Panc1 (cell line): ENCODE results near the gene VAMP5.

Experiments
- POLR2AphosphoS5 ChIP-seq: IDR thresholded peaks from 2 replicates; pipeline ENCODE4 v1.6.1; 2012; ENCODE audit warnings: mild to moderate bottlenecking, low read depth, low read length, moderate library complexity
- SIN3A ChIP-seq: IDR thresholded peaks from 2 replicates; pipeline ENCODE4 v1.6.1; 2012; ENCODE audit warnings: low read depth, mild to moderate bottlenecking, low read length, moderate library complexity, borderline replicate concordance; ENCODE audit not compliant: insufficient read depth
- TF ChIP-seq, protein P1 (sequence below): fragments of 450-650 bp; IDR thresholded peaks from 2 replicates; pipeline ENCODE4 v1.5.1; 2017; ENCODE audit warnings: mild to moderate bottlenecking

GRCh38 chr2:85590950-85591349, 6.7 kb downstream of the VAMP5 start:
- TF ChIP-seq POLR2AphosphoS5 (no peak), SIN3A (no peak)
- TF ChIP-seq, protein P1, sequence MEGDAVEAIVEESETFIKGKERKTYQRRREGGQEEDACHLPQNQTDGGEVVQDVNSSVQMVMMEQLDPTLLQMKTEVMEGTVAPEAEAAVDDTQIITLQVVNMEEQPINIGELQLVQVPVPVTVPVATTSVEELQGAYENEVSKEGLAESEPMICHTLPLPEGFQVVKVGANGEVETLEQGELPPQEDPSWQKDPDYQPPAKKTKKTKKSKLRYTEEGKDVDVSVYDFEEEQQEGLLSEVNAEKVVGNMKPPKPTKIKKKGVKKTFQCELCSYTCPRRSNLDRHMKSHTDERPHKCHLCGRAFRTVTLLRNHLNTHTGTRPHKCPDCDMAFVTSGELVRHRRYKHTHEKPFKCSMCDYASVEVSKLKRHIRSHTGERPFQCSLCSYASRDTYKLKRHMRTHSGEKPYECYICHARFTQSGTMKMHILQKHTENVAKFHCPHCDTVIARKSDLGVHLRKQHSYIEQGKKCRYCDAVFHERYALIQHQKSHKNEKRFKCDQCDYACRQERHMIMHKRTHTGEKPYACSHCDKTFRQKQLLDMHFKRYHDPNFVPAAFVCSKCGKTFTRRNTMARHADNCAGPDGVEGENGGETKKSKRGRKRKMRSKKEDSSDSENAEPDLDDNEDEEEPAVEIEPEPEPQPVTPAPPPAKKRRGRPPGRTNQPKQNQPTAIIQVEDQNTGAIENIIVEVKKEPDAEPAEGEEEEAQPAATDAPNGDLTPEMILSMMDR: no peak
